HepG2 (cell line): ENCODE results near the gene TMBIM1. TPM values are rescaled to one million over a fixed set of nuclear protein-coding genes. Genes with fewer than 3 reads are reported as not detected.

Experiments used
- GPBP1L1 ChIP-seq: sonication (generic); formaldehyde crosslinking; IDR thresholded peaks from 2 replicates; pipeline ENCODE4 v1.5.0; 2020; ENCODE audit warnings: mild to moderate bottlenecking, missing genetic modification reagents
- JUNB ChIP-seq: sonication (generic); formaldehyde crosslinking; IDR thresholded peaks from 2 replicates; pipeline ENCODE4 v1.8.0; 2022; ENCODE audit warnings: missing genetic modification reagents, mild to moderate bottlenecking, borderline replicate concordance
- LCORL ChIP-seq, 2 experiments: fragments of 450-650 bp in 1 of 2; sonication (generic) in 1 of 2; formaldehyde crosslinking in 1 of 2; IDR thresholded peaks; 2 replicates each; pipeline versions ENCODE4 v1.5.0 to v1.6.1; 2017 to 2020; ENCODE audit warnings: antibody characterized with exemption in 1 of 2, missing genetic modification reagents in 1 of 2
- NFRKB ChIP-seq: fragments of 450-650 bp; IDR thresholded peaks from 2 replicates; pipeline ENCODE4 v1.6.1; 2017
- NFYB ChIP-seq: sonication (generic); formaldehyde crosslinking; IDR thresholded peaks from 2 replicates; pipeline ENCODE4 v1.4.0; 2020; ENCODE audit warnings: missing genetic modification reagents
- NKX3-1 ChIP-seq: sonication (generic); formaldehyde crosslinking; IDR thresholded peaks from 2 replicates; pipeline ENCODE4 v1.5.0; 2020; ENCODE audit warnings: missing genetic modification reagents
- NR3C1 ChIP-seq: sonication (generic); formaldehyde crosslinking; IDR thresholded peaks from 2 replicates; pipeline ENCODE4 v1.4.0; 2020; ENCODE audit warnings: missing genetic modification reagents
- PHF21A ChIP-seq: sonication (generic); formaldehyde crosslinking; IDR thresholded peaks from 2 replicates; pipeline ENCODE4 v1.5.0; 2020; ENCODE audit warnings: mild to moderate bottlenecking, missing genetic modification reagents
- RBM39 ChIP-seq: fragments of 200-400 bp; formaldehyde crosslinking; IDR thresholded peaks from one replicate; pipeline ENCODE4 v1.6.1; 2018; ENCODE audit warnings: antibody characterized with exemption, mild to moderate bottlenecking, low read depth, low read length; ENCODE audit not compliant: poor library complexity, severe bottlenecking
- TCF7L2 ChIP-seq: IDR thresholded peaks from 2 replicates; pipeline ENCODE4 v1.6.1; 2011; ENCODE audit warnings: mild to moderate bottlenecking, low read depth, low read length, moderate library complexity
- TFDP2 ChIP-seq: sonication (generic); formaldehyde crosslinking; IDR thresholded peaks from 2 replicates; pipeline ENCODE4 v1.4.0; 2020; ENCODE audit warnings: missing genetic modification reagents
- ZBTB10 ChIP-seq: sonication (generic); formaldehyde crosslinking; IDR thresholded peaks from 2 replicates; pipeline ENCODE4 v1.4.0; 2020; ENCODE audit warnings: missing genetic modification reagents, borderline replicate concordance
- ZBTB2 ChIP-seq: sonication (generic); formaldehyde crosslinking; IDR thresholded peaks from 2 replicates; pipeline ENCODE4 v1.8.0; 2022; ENCODE audit warnings: low read depth, missing genetic modification reagents
- ZBTB8A ChIP-seq: sonication (generic); formaldehyde crosslinking; IDR thresholded peaks from 2 replicates; pipeline ENCODE4 v1.4.0; 2020; ENCODE audit warnings: mild to moderate bottlenecking, low read depth, missing genetic modification reagents, borderline replicate concordance
- ZFY ChIP-seq: sonication (generic); formaldehyde crosslinking; IDR thresholded peaks from 2 replicates; pipeline ENCODE4 v1.4.0; 2020; ENCODE audit warnings: missing genetic modification reagents
- ZNF207 ChIP-seq: fragments of 450-650 bp; IDR thresholded peaks from 2 replicates; pipeline ENCODE4 v1.6.1; 2016; ENCODE audit warnings: antibody characterized with exemption, borderline replicate concordance
- ZNF441 ChIP-seq: sonication (generic); formaldehyde crosslinking; IDR thresholded peaks from 2 replicates; pipeline ENCODE4 v1.7.0; 2021; ENCODE audit warnings: missing genetic modification reagents, borderline replicate concordance
- ZNF512B ChIP-seq: sonication (generic); formaldehyde crosslinking; IDR thresholded peaks from 2 replicates; pipeline ENCODE4 v1.5.1; 2020; ENCODE audit warnings: missing genetic modification reagents, mild to moderate bottlenecking, borderline replicate concordance
- ZNF552 ChIP-seq: sonication (generic); formaldehyde crosslinking; IDR thresholded peaks from 2 replicates; pipeline ENCODE4 v1.9.0; 2022; ENCODE audit warnings: missing genetic modification reagents, mild to moderate bottlenecking, borderline replicate concordance
- ZNF761 ChIP-seq: sonication (generic); formaldehyde crosslinking; conservative IDR thresholded peaks from 2 replicates; pipeline ENCODE4 v1.4.0; 2020; ENCODE audit warnings: mild to moderate bottlenecking, missing genetic modification reagents
- polyA plus RNA-seq, 8 experiments: library from polyadenylated mRNA; depleted of rRNA in 3 of 8; stranded (reverse) in 7 of 8; unstranded in 1 of 8; fragments of >200 nt; fragmentation: Illumina TruSeq in 4 of 8; extraction: Trizol in 4 of 8; gene quantifications; 2 replicates each; pipeline versions ENCODE4 v1.2.1 to v1.2.3, GENCODE V29; 2011 to 2016; ENCODE audit warnings: low read depth in 4 of 8, missing spikeins in 1 of 8, mixed read lengths in 1 of 8; ENCODE audit not compliant: insufficient read depth in 1 of 8
- total RNA-seq, 5 experiments: library from RNA; depleted of rRNA; stranded (reverse); fragments of >200 nt; fragmentation: Illumina TruSeq; extraction: Trizol; gene quantifications; 2 replicates each; pipeline ENCODE4 v1.2.3, GENCODE V29; 2016; ENCODE audit warnings: low read depth in 1 of 5

Gene TMBIM1
- total and polyA plus RNA-seq, 2 of the 13 experiments (the other 11 are each of a cell fraction or from before 2014, with no cell fraction given): 127 to 139 TPM

GRCh38 chr2:218322768-218323525 lies 30.6 kb upstream of the TMBIM1 start (continued):
- TF ChIP-seq ZNF512B (CRISPR knock-in tag): no peak
- TF ChIP-seq RBM39: peak; percentile 18
- TF ChIP-seq TCF7L2: no peak
- peak; percentile 87 for TF ChIP-seq PHF21A (CRISPR knock-in tag)
- no peak for TF ChIP-seq NFYB (CRISPR knock-in tag)
- no peak for TF ChIP-seq NR3C1 (CRISPR knock-in tag)
- no peak for TF ChIP-seq JUNB
- no peak for TF ChIP-seq ZNF761 (CRISPR knock-in tag)
- TF ChIP-seq ZNF207: no peak
- TF ChIP-seq TFDP2: peak; percentile 30; the same call in 1 of the 2 replicates
- TF ChIP-seq ZBTB10 (CRISPR knock-in tag): peak; percentile 84
- TF ChIP-seq LCORL (IDR thresholded peaks at IDR 0.05): peak; percentile 100
- TF ChIP-seq LCORL (CRISPR knock-in tag; IDR thresholded peaks at IDR 0.05): no peak
- TF ChIP-seq ZBTB2: no peak
- no peak for TF ChIP-seq NFRKB
- peak; percentile 12 for TF ChIP-seq ZNF441
- peak; percentile 56 for TF ChIP-seq ZFY (CRISPR knock-in tag)
- no peak for TF ChIP-seq ZBTB8A (CRISPR knock-in tag)
- TF ChIP-seq GPBP1L1: no peak
- no peak; the same call in 1 of the 2 replicates for TF ChIP-seq NKX3-1 (CRISPR knock-in tag)
- TF ChIP-seq ZNF552: no peak
